Heart left ventricle (tissue), 13 donors: Measurements from ENCODE around the gene SOD3.

Source experiments
- CTCF ChIP-seq, 12 donors: fragments of 200-600 bp; sonication (generic) in 4 of 12; IDR thresholded peaks; one replicate each; pipeline versions ENCODE4 v1.5.0 to v1.8.0; 2018 to 2022; ENCODE audit warnings: antibody characterized with exemption in 12 of 12, mild to moderate bottlenecking in 5 of 12
- POLR2A ChIP-seq, 2 donors: fragments of 450-650 bp; IDR thresholded peaks; one replicate each; pipeline ENCODE4 v1.6.1; 2017; ENCODE audit warnings: antibody characterized with exemption in 2 of 2, mild to moderate bottlenecking in 2 of 2, moderate library complexity in 2 of 2
- donor health status: ischemic (EF 13 %, LVEDD 7.1; RV severe dilation, severe dysfunction).
- donor health status: DM: no; HTN: yes; CAD: no.
- donor health status: DM: no; HTN: no; CAD: no.
- donor health status: ischemic (EF 25% LVEDD 6.9; RV normal size, moderate dysfunction).
- donor health status: ischemic (EF 25% LVEDD 5.7; RV mildly dilated, moderate dysfunction).
- donor health status: ischemic (EF 35%, LVEDD 5.7; RV mildly dilated, moderate dysfunction).
- donor health status: nonischemic (EF 11% LVEDD 7.7; RV severe dilation, severe dysfunction).
- donor health status: DM: yes; HTN: yes; CAD: no.
- donor health status: PGD.
- donor health status: ischemic (EF 29% LVEDD 5.4; RV normal size, mild dysfunction).
- donor health status: nonischemic (EF 23%, LVEDD 6.1; RV moderate dilation, normal function).

- no peak for TF ChIP-seq CTCF (IDR thresholded peaks at IDR 0.05)
- TF ChIP-seq POLR2A (IDR thresholded peaks at IDR 0.05) = no peak
Measured at GRCh38 chr4:24750106-24750505, 45.3 kb upstream of the SOD3 start.
